ENCODE measurements around the gene LDLR. TPM values are rescaled to one million over a fixed set of nuclear protein-coding genes. Genes with fewer than 3 reads are reported as not detected.
"Not testable (repeated sequence)": the region's sequence is repeated elsewhere in the genome, so short reads cannot be mapped to it uniquely, and the experiment has no call there.

LDLR gene
- polyA plus RNA-seq, 2 of the 4 experiments (the other 2 are of a cell fraction) = 29.2 to 55.8 TPM

DNA sequence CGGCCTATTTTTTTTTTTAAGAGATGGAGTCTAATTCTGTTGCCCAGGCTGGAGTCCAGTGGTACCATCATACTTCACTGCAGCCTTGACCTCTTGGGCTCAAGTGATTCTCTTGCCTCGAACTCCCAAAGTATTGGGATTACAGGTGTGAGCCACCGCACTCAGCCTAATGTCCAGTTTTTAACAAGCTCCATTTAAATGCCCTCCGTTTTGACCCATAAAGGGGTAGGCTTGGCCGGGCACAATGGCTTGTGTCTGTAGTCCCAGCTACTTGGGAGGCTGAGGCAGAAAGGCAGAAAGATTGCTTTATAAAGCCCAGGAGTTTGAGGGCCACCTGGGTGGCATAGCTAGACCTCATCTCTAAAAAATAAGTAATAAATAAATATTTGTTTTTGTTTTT, 11.8 kb downstream of the LDLR start (continued):
- TF ChIP-seq, protein P1, sequence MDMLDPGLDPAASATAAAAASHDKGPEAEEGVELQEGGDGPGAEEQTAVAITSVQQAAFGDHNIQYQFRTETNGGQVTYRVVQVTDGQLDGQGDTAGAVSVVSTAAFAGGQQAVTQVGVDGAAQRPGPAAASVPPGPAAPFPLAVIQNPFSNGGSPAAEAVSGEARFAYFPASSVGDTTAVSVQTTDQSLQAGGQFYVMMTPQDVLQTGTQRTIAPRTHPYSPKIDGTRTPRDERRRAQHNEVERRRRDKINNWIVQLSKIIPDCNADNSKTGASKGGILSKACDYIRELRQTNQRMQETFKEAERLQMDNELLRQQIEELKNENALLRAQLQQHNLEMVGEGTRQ (IDR thresholded peaks at IDR 0.05) = no peak
- TF ChIP-seq FOSL2 (IDR thresholded peaks at IDR 0.05) (no peak), FOSL2 (CRISPR knock-in tag; IDR thresholded peaks at IDR 0.05) (no peak)

GRCh38 chr19:11102944-11103343, 13.7 kb downstream of the LDLR start:
- H3K9me3 ChIP-seq = no peaks in the 10 kb centered on the region
- CTCF ChIA-PET = interaction anchor here (1.1 to 1.4 kb wide), 2 partner anchors 23 to 68 kb away, joined by 4 to 5 read pairs; no protein-coding TSS in a partner anchor
- 0 out of 6 replicates have a peak, but pooled peaks of 1 of the 2 experiments have one; percentile 43 for ATAC-seq
- no peak for DNase-seq (ENCODE audit: low read depth in 1 of 2, low spot score in 1 of 2)
- POLR2A ChIA-PET = no interaction called here
- no peak overlapping the region for H3K4me2 ChIP-seq
- TF ChIP-seq ATOH8 (CRISPR knock-in tag; IDR thresholded peaks at IDR 0.05; ENCODE audit: low read depth) (no peak), HEYL (CRISPR knock-in tag; IDR thresholded peaks at IDR 0.05) (no peak), CBX8 (IDR thresholded peaks at IDR 0.05) (no peak), GATA3 (IDR thresholded peaks at IDR 0.05; ENCODE audit: borderline replicate concordance) (no peak), EHMT2 (IDR thresholded peaks at IDR 0.05; ENCODE audit: low read depth) (no peak), HDAC2 (IDR thresholded peaks at IDR 0.05) (no peak), TP53 (CRISPR knock-in tag; IDR thresholded peaks at IDR 0.05) (no peak), RNF2 (IDR thresholded peaks at IDR 0.05; ENCODE audit: borderline replicate concordance, low read depth) (no peak), BHLHE40 (IDR thresholded peaks at IDR 0.05; ENCODE audit: low read depth, low read length) (no peak), MYC (IDR thresholded peaks at IDR 0.05; ENCODE audit: borderline replicate concordance, low read length) (no peak), POLR2AphosphoS2 (conservative IDR thresholded peaks at IDR 0.05; ENCODE audit: low read length) (no peak), POLR2A (IDR thresholded peaks at IDR 0.05; ENCODE audit: low read length) (no peak), JUN (IDR thresholded peaks at IDR 0.05) (no peak)
- TF ChIP-seq, protein P2, sequence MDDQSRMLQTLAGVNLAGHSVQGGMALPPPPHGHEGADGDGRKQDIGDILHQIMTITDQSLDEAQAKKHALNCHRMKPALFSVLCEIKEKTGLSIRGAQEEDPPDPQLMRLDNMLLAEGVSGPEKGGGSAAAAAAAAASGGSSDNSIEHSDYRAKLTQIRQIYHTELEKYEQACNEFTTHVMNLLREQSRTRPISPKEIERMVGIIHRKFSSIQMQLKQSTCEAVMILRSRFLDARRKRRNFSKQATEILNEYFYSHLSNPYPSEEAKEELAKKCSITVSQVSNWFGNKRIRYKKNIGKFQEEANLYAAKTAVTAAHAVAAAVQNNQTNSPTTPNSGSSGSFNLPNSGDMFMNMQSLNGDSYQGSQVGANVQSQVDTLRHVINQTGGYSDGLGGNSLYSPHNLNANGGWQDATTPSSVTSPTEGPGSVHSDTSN (IDR thresholded peaks at IDR 0.05) = no peak
- TF ChIP-seq, protein P3, sequence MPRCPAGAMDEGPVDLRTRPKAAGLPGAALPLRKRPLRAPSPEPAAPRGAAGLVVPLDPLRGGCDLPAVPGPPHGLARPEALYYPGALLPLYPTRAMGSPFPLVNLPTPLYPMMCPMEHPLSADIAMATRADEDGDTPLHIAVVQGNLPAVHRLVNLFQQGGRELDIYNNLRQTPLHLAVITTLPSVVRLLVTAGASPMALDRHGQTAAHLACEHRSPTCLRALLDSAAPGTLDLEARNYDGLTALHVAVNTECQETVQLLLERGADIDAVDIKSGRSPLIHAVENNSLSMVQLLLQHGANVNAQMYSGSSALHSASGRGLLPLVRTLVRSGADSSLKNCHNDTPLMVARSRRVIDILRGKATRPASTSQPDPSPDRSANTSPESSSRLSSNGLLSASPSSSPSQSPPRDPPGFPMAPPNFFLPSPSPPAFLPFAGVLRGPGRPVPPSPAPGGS (IDR thresholded peaks at IDR 0.05) = no peak
- no peak for FAIRE-seq
- no peaks in the 10 kb centered on the region for H3K4me1 ChIP-seq
- H3K27ac ChIP-seq = no peak overlapping the region
- WGBS (ENCODE audit: missing lambda C conversion rate) = 91% methylated on average over 9 of the region's 16 CpGs
- H3K4me3 ChIP-seq = no peak overlapping the region

- WGBS (ENCODE audit: missing lambda C conversion rate) = 94% methylated on average over 10 of the region's 10 CpGs
- POLR2A ChIA-PET; H3K27ac ChIP-seq; H3K4me2 ChIP-seq; H3K9me3 ChIP-seq; DNase-seq (ENCODE audit: low read depth in 1 of 2, low spot score in 1 of 2); ATAC-seq; H3K4me3 ChIP-seq; FAIRE-seq; H3K4me1 ChIP-seq: not testable (repeated sequence)
- CTCF ChIA-PET = interaction anchor here (0.8 to 1.4 kb wide), 2 partner anchors 22 to 68 kb away, joined by 4 to 5 read pairs; no protein-coding TSS in a partner anchor
Measured at GRCh38 chr19:11103667-11104066, 14.4 kb downstream of the LDLR start.

- Histone ChIP-seq H3K4me2 (no peak overlapping the region), H3K27ac (no peak overlapping the region), H3K4me1 (no peaks in the 10 kb centered on the region), H3K9me3 (no peaks in the 10 kb centered on the region), H3K4me3 (no peak overlapping the region)
- ChIA-PET POLR2A (no interaction called here), CTCF (interaction anchor here (1.6 kb wide), 1 partner anchor 21 kb away, joined by 7 read pairs; no protein-coding TSS in a partner anchor)
- WGBS (ENCODE audit: missing lambda C conversion rate) = 89% methylated on average over 26 of the region's 36 CpGs
- DNase-seq (ENCODE audit: low read depth in 1 of 2, low spot score in 1 of 2) = no peak
- no peak for FAIRE-seq
- TF ChIP-seq TFCP2L1 (CRISPR knock-in tag; IDR thresholded peaks at IDR 0.05) = no peak
- TF ChIP-seq EHMT2 (IDR thresholded peaks at IDR 0.05; ENCODE audit: low read depth) = no peak
- no peak for TF ChIP-seq JUN (IDR thresholded peaks at IDR 0.05)
- TF ChIP-seq RNF2 (IDR thresholded peaks at IDR 0.05; ENCODE audit: borderline replicate concordance, low read depth) = no peak
- no peak for TF ChIP-seq EP300 (IDR thresholded peaks at IDR 0.05)
- peak; percentile 8 to 43; a peak in 5 of 6 replicates for ATAC-seq
Measured at GRCh38 chr19:11105014-11105636, 15.9 kb downstream of the LDLR start.
